ENCODE data around the gene NSMF. TPM values are rescaled to one million over a fixed set of nuclear protein-coding genes. Genes with fewer than 3 reads are reported as not detected.
A peak's percentile ranks its signal among the peaks of the same experiment; 100 is the strongest.

The NSMF gene
- total and polyA plus RNA-seq, 2 of the 4 experiments (the other 2 are of a cell fraction): 7.7 to 40.9 TPM

DNA sequence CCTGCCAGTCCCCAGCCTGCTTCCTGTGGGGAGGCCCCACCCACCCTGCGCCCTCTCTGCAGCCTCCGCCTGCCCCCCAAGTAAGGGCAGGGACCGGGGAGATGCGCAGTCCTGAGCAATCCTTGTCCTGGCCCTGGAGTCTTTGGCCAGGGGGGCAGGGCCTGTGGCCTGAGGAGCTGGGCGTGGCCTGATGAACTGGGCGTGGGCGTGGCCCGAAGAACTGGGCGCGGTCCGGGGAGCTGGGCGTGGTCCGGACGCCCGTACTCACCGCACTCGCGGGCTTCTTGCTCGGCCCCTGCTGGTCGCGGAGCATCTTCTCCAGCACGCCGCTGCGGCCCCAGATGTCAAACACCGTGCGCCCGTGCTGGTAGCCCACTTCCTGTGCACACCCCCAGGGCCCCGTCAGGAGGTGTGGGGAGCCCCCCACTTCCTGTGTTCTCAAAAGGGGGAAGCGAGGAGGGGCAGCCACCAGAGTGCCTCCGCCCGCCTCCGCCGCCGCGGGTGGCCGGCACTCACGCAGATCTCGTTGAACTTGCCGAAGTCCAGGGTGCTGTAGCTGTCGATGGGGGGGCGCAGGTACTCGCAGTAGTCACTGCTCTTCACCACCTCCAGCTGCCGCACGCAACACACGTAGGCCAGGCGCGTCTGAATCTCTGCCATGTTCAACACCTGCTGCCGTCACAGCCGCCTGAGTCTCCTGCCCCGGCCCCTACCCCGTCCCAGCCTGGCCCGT lies 2.7 kb upstream of the NSMF start:
- dilution Hi-C loops (cut with HindIII; ENCODE audit: low sequenced_read_pairs, unreplicated experiment): no loop called here
- Histone ChIP-seq H3K4me2 (ENCODE audit: low read depth, low read length) (no peak overlapping the region), H2AFZ (replicated peaks; ENCODE audit: low read length, poor library complexity) (peak overlapping the region; percentile 32), H2BK20ac (ENCODE audit: low read depth, low read length) (no peak overlapping the region), H3K4ac (ENCODE audit: low read depth, low read length) (no peak overlapping the region), H3K23ac (ENCODE audit: low read depth, low read length) (no peak overlapping the region), H3K9me1 (ENCODE audit: insufficient read depth, low read length) (no peaks in the 10 kb centered on the region), H4K8ac (ENCODE audit: low read depth in 2 of 2, low read length in 2 of 2) (no peak overlapping the region), H3K4me1 (ENCODE audit: control insufficient read depth, insufficient read depth, low read length) (peaks cover 11% of the 10 kb centered on the region), H2AK5ac (ENCODE audit: low read depth, low read length) (no peak overlapping the region), H3K9ac (ENCODE audit: low read depth, low read length) (no peak overlapping the region), H4K5ac (ENCODE audit: low read depth, low read length) (no peak overlapping the region), H3K27ac (ENCODE audit: insufficient read depth, low read length) (no peak overlapping the region), H4K91ac (ENCODE audit: insufficient read depth, low read depth, low read length) (no peak overlapping the region), H3K4me3 (ENCODE audit: insufficient read depth, low read depth, low read length) (no peak overlapping the region), H3K79me1 (ENCODE audit: low read depth in 1 of 2, low read length in 2 of 2) (peaks cover 3 to 16% of the 10 kb centered on the region in 2 experiments; a peak in 3 of 4 replicates), H3K56ac (ENCODE audit: extremely low read depth, insufficient read depth, low read length) (no peak overlapping the region), H3K14ac (replicated peaks; ENCODE audit: low read depth, low read length) (no peak overlapping the region), H3K27me3 (ENCODE audit: control insufficient read depth, insufficient read depth, low read length) (peaks cover 2% of the 10 kb centered on the region; the same call in 1 of the 2 replicates), H2AK9ac (replicated peaks; ENCODE audit: low read depth, low read length, poor library complexity) (peak overlapping the region; percentile 28), H3K9me3 (ENCODE audit: control insufficient read depth, insufficient read depth, low read length) (no peaks in the 10 kb centered on the region), H3K36me3 (ENCODE audit: control insufficient read depth, insufficient read depth, low read length) (peaks cover 5% of the 10 kb centered on the region; the same call in 1 of the 2 replicates), H4K20me1 (ENCODE audit: insufficient read depth, low read length) (peaks cover 16% of the 10 kb centered on the region), H2BK15ac (ENCODE audit: low read depth, low read length) (no peak overlapping the region), H2BK5ac (ENCODE audit: low read depth, low read length, poor library complexity, severe bottlenecking) (no peak overlapping the region), H2BK120ac (ENCODE audit: low read depth, low read length) (no peak overlapping the region), H3K18ac (ENCODE audit: low read depth, low read length) (no peak overlapping the region)
- ChIA-PET POLR2A (ENCODE audit: unreplicated experiment) (no interaction called here), CTCF (no interaction called here)
- BruUV-seq (replicated peaks): no TSS peak
- DNase-seq: no peak
- 84% methylated on average over 23 of the region's 52 CpGs; no CpG with 5 or more reads in 1 of the 2 experiments for WGBS, 2 experiments (ENCODE audit: extremely low coverage in 2 of 2, insufficient read length in 1 of 2)
- in situ Hi-C loops (cut with MboI; ENCODE audit: low sequenced_read_pairs): no loop called here
- ATAC-seq (ENCODE audit: low read depth): no peak
- TF ChIP-seq CHD1 (IDR thresholded peaks at IDR 0.05; ENCODE audit: low read depth, low read length) (no peak), NFE2L2 (IDR thresholded peaks at IDR 0.05; ENCODE audit: low read depth, low read length) (no peak), RAD21 (IDR thresholded peaks at IDR 0.05; ENCODE audit: low read length) (no peak), SMC3 (IDR thresholded peaks at IDR 0.05; ENCODE audit: low read depth, low read length) (no peak), MAZ (IDR thresholded peaks at IDR 0.05; ENCODE audit: borderline replicate concordance, low read depth, low read length) (no peak), MXI1 (IDR thresholded peaks at IDR 0.05; ENCODE audit: borderline replicate concordance, low read depth, low read length) (no peak), POLR2A (IDR thresholded peaks at IDR 0.05; ENCODE audit: low read depth, low read length) (no peak), CEBPB (IDR thresholded peaks at IDR 0.05; ENCODE audit: low read depth, low read length) (no peak), FOS (IDR thresholded peaks at IDR 0.05; ENCODE audit: low read depth, low read length) (no peak), BHLHE40 (IDR thresholded peaks at IDR 0.05; ENCODE audit: low read depth, low read length) (no peak), RCOR1 (IDR thresholded peaks at IDR 0.05; ENCODE audit: insufficient replicate concordance, low read length) (no peak), RFX5 (IDR thresholded peaks at IDR 0.05; ENCODE audit: low read depth, low read length) (no peak), MAFK (IDR thresholded peaks at IDR 0.05; ENCODE audit: low read depth, low read length) (no peak)
- TF ChIP-seq, protein P1, sequence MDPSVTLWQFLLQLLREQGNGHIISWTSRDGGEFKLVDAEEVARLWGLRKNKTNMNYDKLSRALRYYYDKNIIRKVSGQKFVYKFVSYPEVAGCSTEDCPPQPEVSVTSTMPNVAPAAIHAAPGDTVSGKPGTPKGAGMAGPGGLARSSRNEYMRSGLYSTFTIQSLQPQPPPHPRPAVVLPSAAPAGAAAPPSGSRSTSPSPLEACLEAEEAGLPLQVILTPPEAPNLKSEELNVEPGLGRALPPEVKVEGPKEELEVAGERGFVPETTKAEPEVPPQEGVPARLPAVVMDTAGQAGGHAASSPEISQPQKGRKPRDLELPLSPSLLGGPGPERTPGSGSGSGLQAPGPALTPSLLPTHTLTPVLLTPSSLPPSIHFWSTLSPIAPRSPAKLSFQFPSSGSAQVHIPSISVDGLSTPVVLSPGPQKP (IDR thresholded peaks at IDR 0.05; ENCODE audit: borderline replicate concordance, low read depth, low read length): no peak
- TF ChIP-seq, protein P2, sequence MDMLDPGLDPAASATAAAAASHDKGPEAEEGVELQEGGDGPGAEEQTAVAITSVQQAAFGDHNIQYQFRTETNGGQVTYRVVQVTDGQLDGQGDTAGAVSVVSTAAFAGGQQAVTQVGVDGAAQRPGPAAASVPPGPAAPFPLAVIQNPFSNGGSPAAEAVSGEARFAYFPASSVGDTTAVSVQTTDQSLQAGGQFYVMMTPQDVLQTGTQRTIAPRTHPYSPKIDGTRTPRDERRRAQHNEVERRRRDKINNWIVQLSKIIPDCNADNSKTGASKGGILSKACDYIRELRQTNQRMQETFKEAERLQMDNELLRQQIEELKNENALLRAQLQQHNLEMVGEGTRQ (IDR thresholded peaks at IDR 0.05; ENCODE audit: low read depth, low read length): no peak
- TF ChIP-seq, protein P3, sequence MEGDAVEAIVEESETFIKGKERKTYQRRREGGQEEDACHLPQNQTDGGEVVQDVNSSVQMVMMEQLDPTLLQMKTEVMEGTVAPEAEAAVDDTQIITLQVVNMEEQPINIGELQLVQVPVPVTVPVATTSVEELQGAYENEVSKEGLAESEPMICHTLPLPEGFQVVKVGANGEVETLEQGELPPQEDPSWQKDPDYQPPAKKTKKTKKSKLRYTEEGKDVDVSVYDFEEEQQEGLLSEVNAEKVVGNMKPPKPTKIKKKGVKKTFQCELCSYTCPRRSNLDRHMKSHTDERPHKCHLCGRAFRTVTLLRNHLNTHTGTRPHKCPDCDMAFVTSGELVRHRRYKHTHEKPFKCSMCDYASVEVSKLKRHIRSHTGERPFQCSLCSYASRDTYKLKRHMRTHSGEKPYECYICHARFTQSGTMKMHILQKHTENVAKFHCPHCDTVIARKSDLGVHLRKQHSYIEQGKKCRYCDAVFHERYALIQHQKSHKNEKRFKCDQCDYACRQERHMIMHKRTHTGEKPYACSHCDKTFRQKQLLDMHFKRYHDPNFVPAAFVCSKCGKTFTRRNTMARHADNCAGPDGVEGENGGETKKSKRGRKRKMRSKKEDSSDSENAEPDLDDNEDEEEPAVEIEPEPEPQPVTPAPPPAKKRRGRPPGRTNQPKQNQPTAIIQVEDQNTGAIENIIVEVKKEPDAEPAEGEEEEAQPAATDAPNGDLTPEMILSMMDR (conservative IDR thresholded peaks at IDR 0.05; ENCODE audit: low read depth, low read length): no peak
- intact Hi-C loops (cut with micrococcal nuclease): no loop called here

All from IMR-90 (cell line).